Activated T-helper 1 cell treated with anti-CD3 and anti-CD28 coated beads, Interleukin-12 subunit alpha, Interleukin-12 subunit beta, Interleukin-2, Interleukin-4 antibody, amounts not matched to agents 30 ng/mL and 10 ng/mL and 1 ng/mL, durations not matched to agents 14 hours and 24 hours and 36 hours (primary cell): ENCODE data around the gene AMOTL1. TPM values are rescaled to one million over a fixed set of nuclear protein-coding genes. Genes with fewer than 3 reads are reported as not detected.

Experiments used
- DNase-seq: peaks from one replicate; pipeline ENCODE4 v3.0.0; 2021; ENCODE audit warnings: low spot score
- H3K27ac Mint-ChIP-seq: one replicate; pipeline ENCODE4 v1.8.0; 2021; ENCODE audit warnings: mild to moderate bottlenecking, mixed read lengths
- H3K27me3 Mint-ChIP-seq: one replicate; pipeline ENCODE4 v1.8.0; 2022; ENCODE audit warnings: mild to moderate bottlenecking, moderate library complexity, mixed read lengths; ENCODE audit not compliant: insufficient read depth
- H3K36me3 Mint-ChIP-seq: one replicate; pipeline ENCODE4 v1.8.0; 2021; ENCODE audit warnings: low read depth, mixed read lengths
- H3K4me1 Mint-ChIP-seq: one replicate; pipeline ENCODE4 v1.8.0; 2021; ENCODE audit warnings: low read depth, mixed read lengths
- H3K4me3 Mint-ChIP-seq: one replicate; pipeline ENCODE4 v1.8.0; 2021; ENCODE audit warnings: mild to moderate bottlenecking, moderate library complexity, mixed read lengths
- H3K9me3 Mint-ChIP-seq: one replicate; pipeline ENCODE4 v1.8.0; 2021; ENCODE audit warnings: mixed read lengths
- intact Hi-C: fragments of 100-400 bp; cut with micrococcal nuclease; formaldehyde crosslinking; loops from one replicate; pipeline ENCODE4 v1.15.1; 2024
- total RNA-seq: library from RNA; stranded (reverse); gene quantifications from 2 replicates; pipeline ENCODE4 v1.2.3, GENCODE V29; 2022

Gene AMOTL1
- total RNA-seq, 1 donor from 2014 or later = 4.9 TPM

DNA sequence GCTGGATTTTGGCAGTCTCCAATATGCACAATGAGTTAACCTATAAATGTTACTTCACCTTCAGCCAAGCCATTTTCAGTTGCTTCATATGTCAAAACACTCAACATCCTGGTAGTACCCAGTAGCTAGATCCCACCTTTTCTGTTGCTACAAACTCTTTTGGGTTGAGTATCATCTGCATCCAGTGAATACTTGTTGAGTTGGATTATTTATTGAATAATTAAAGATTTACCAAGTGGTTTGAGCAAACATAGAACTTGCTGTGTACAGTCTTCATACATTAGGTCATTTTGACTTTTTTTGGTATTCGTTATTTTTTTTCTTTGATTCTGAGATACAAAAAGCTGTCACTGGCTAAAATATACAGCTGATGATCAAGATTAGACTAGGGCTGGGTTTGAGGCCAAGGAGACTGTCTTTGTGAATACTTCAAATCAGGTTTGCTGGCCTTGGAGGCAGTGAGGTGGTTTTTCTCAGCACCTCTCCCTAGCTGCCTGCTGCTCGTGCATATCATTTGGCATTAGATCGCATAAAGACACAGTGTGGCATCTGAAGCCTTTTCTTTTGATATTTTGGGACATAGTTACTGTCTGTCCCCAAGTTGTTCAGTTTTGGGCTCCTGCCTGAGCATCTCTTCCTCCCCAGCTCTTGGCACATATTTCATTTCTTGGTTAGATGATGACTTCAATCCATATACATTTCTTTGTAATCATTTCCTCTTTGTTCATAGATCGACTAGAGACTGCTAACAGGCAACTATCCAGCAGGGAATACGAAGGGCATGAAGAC lies 62.8 kb downstream of the AMOTL1 start:
- H3K36me3 Mint-ChIP-seq = no peaks in the 10 kb centered on the region
- DNase-seq = no peak
- no peaks in the 10 kb centered on the region for H3K4me1 Mint-ChIP-seq
- H3K27me3 Mint-ChIP-seq = peaks cover 2% of the 10 kb centered on the region
- no peak overlapping the region for H3K27ac Mint-ChIP-seq
- H3K9me3 Mint-ChIP-seq = no peaks in the 10 kb centered on the region
- intact Hi-C loops = no loop called here
- H3K4me3 Mint-ChIP-seq = no peak overlapping the region

DNA sequence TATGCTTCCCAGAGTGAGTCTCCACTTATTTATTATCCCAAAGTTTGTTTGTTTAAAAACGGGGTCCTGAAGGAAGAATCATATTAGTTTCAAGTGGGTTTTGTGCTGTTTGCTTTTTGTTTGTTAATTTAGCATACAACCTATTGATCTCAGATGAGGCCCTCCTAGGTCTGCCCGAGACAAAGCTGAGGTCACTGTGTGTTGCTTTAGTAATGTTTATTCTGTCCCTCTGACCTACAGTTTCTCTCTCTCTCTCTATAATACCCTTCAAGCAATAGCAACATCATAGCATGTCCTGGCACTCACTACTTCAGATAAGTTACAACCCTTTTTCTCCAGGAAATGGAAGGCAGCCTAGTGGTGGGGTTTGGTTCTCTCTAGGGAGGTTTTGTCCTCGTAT lies 63.4 kb downstream of the AMOTL1 start:
- Mint-ChIP-seq H3K4me1 (no peaks in the 10 kb centered on the region), H3K36me3 (no peaks in the 10 kb centered on the region), H3K27me3 (peaks cover 2% of the 10 kb centered on the region), H3K27ac (no peak overlapping the region), H3K4me3 (no peak overlapping the region), H3K9me3 (no peaks in the 10 kb centered on the region)
- intact Hi-C loops = no loop called here
- no peak for DNase-seq

DNA sequence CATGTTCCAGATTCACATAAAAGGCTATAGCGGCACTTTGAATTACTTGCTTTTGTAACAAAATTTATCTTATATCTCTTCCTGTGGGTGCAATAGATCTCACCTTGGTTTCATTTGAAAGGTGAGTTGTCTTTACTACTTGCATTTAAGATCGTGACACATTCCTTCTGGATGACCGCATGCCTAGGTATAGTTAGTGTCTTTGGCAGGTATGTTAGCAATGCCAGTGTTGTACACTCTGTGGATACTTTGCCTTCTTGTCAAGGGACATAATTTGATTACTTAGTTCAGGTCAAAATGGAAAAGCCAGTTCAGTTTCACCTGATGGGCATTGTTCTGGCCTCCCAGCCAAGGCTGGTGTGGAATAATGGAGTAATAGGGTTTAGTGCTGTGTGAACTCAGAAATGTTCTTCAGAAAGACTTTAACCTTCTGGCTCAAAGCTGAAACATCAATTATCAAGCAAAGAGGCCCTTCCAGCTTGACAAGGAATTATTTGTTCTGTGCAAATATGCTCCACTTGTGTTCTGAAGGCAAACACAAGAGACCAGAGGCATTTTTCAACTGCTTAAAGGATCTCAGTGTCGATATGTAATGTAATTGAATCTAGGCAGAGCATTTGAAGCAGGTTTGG lies 64.6 kb downstream of the AMOTL1 start:
- Mint-ChIP-seq H3K4me3 (no peak overlapping the region), H3K36me3 (no peaks in the 10 kb centered on the region), H3K27ac (no peak overlapping the region), H3K9me3 (no peaks in the 10 kb centered on the region), H3K4me1 (no peaks in the 10 kb centered on the region), H3K27me3 (peaks cover 2% of the 10 kb centered on the region)
- intact Hi-C loops = no loop called here
- DNase-seq = no peak

DNA sequence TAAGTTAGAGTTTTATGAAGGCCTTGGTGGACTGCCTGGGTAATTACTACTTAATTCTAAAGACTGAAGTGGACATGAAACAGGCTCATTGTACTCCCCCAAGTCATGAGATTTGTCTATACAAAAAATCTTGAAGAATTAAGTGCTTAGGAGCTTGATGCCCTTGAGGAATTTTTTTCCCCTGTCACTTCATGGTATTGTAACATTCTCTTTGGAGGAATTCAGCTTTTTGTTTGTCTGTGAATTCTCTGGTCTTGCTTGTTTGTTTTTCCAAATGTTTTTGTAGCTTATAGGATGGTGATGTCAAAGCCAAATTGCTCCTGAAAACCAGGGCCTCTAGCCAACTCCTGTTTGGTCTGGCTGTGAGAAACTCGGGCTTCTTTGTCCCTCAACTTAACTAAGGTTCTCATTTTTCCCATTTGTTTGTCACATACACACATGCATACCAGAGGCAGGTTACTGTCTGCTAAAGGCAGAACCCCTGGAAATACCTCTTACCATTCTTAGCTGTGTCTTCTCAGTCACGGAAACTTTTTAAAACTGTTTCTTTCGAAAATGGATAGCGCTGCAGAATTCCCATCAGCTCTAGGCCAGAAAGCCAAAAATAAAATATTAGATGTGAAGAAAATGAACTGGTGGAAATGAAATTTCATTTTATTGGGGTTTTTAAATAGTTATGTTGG lies 66.9 kb downstream of the AMOTL1 start:
- Mint-ChIP-seq H3K9me3 (no peaks in the 10 kb centered on the region), H3K4me1 (no peaks in the 10 kb centered on the region), H3K4me3 (no peak overlapping the region), H3K36me3 (no peaks in the 10 kb centered on the region), H3K27me3 (peaks cover 2% of the 10 kb centered on the region), H3K27ac (no peak overlapping the region)
- DNase-seq = no peak
- intact Hi-C loops = no loop called here

DNA sequence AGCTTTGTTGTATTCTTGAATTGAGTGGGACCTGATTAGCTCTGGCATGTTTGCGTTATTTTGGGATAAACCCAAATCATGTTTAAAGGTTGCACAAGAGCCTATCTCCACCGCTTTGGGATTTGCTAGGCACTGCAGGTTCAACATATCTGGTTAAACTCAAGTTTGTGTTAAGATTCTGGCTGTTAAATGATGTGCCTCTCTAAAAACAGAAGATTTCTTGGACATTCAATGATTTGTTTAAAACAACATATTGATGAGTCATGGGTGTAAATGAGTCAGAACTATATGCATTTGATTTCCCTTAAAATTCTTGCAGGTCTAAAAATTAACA lies 67.4 kb downstream of the AMOTL1 start:
- H3K36me3 Mint-ChIP-seq = no peaks in the 10 kb centered on the region
- no peaks in the 10 kb centered on the region for H3K4me1 Mint-ChIP-seq
- intact Hi-C loops = no loop called here
- no peak for DNase-seq
- H3K9me3 Mint-ChIP-seq = no peaks in the 10 kb centered on the region
- H3K4me3 Mint-ChIP-seq = no peak overlapping the region
- H3K27ac Mint-ChIP-seq = no peak overlapping the region
- peaks cover 2% of the 10 kb centered on the region for H3K27me3 Mint-ChIP-seq

DNA sequence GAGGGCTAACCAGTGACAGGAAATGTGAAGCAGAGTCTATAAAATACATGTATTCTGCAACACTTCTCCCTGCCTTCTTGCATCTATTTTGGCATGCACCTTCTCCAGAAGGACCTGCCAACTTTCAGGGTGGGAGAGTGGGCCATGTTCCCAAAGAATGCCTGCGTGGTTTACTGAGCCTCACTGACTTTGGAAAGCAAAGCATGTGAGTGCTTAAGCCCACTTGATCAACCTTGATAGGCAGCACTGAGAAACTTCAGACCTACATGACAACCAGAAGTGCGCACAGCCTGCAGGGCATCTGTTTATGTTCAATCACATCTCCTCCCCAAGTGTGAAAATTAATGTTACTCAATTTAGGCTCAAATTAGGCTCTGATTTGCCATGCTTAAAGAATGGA lies 69.2 kb downstream of the AMOTL1 start:
- DNase-seq = no peak
- no peak overlapping the region for H3K27ac Mint-ChIP-seq
- no peaks in the 10 kb centered on the region for H3K4me1 Mint-ChIP-seq
- no peak overlapping the region for H3K4me3 Mint-ChIP-seq
- H3K36me3 Mint-ChIP-seq = no peaks in the 10 kb centered on the region
- no peaks in the 10 kb centered on the region for H3K9me3 Mint-ChIP-seq
- H3K27me3 Mint-ChIP-seq = no peaks in the 10 kb centered on the region
- intact Hi-C loops = no loop called here

DNA sequence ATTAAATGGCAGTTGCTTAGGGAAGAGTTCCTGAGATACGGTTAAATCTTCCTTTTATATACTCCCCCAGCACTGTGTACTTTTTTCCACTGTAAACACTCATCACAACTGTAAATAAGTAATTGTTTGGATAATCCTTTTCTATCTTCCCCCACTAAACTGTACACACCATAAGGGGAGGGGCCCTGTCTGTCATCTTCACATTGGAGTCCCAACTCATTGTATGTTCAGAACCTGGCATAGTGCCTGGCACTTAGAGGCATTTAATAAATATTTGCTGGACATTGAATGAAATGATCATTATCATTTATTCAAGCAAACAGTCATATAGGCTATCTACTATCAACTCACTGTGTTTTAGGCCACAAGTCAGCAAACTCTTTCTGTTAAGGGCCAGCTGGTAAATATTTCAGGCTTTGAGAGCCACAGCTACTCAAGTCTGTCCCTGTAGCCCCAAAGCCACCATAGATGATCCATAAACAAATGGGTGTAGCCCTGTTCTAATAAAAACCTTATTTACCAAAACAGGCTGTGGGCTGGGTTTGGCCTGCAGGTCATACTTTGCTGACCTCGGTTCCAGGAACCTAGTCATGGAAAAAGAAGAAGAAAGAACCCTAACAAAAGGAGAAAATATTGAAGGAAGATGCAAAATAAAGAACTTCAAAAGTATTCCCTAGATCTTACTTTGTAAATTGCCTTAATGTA lies 70.0 kb downstream of the AMOTL1 start:
- Mint-ChIP-seq H3K27me3 (peaks cover 3% of the 10 kb centered on the region), H3K9me3 (no peaks in the 10 kb centered on the region), H3K4me1 (no peaks in the 10 kb centered on the region), H3K36me3 (no peaks in the 10 kb centered on the region), H3K4me3 (no peak overlapping the region), H3K27ac (no peak overlapping the region)
- intact Hi-C loops = no loop called here
- DNase-seq = no peak

DNA sequence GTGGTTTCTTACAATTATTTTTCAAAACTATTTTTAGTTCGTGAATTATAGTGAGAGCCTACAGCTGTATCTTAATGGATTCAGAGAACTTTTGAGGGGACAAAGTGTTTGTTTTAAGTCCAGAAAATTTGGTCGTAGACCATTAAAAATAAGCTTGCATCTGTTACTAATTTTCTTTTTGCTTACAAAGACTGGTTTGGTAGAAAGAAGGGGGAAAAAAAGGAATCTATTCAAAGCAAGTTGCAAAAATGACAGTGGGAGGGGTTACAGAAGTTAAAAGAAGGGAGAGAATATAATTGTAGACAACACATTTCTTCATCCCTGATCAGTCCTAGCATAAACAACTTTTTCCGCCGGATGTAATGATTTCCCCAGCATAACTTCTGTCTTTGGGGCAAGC lies 72.1 kb downstream of the AMOTL1 start:
- Mint-ChIP-seq H3K4me1 (no peaks in the 10 kb centered on the region), H3K4me3 (no peak overlapping the region), H3K27me3 (peaks cover 3% of the 10 kb centered on the region), H3K36me3 (no peaks in the 10 kb centered on the region), H3K27ac (no peak overlapping the region), H3K9me3 (no peaks in the 10 kb centered on the region)
- intact Hi-C loops = no loop called here
- no peak for DNase-seq

DNA sequence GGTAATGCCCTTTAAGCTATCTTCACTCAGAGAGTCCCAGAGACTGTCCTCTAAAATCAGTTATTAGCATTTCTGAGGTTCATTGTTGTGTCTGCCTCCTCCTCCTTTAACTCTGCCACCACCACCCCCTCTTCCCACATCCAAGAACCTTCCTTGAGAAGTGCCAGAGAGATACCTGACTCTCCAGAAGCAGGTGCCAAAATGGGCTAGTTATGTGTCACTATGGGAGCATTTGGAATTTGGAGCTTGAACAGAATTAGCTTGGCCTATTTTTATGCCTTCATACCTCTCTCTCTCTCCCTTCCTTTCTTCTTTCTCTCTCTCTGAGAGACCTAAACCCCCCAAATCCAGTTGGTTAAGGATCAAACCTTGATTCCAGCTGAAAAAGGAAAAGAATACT lies 75.9 kb downstream of the AMOTL1 start:
- H3K36me3 Mint-ChIP-seq = no peaks in the 10 kb centered on the region
- intact Hi-C loops = no loop called here
- DNase-seq = no peak
- no peaks in the 10 kb centered on the region for H3K9me3 Mint-ChIP-seq
- no peaks in the 10 kb centered on the region for H3K4me1 Mint-ChIP-seq
- no peak overlapping the region for H3K27ac Mint-ChIP-seq
- no peak overlapping the region for H3K4me3 Mint-ChIP-seq
- H3K27me3 Mint-ChIP-seq = peaks cover 3% of the 10 kb centered on the region

DNA sequence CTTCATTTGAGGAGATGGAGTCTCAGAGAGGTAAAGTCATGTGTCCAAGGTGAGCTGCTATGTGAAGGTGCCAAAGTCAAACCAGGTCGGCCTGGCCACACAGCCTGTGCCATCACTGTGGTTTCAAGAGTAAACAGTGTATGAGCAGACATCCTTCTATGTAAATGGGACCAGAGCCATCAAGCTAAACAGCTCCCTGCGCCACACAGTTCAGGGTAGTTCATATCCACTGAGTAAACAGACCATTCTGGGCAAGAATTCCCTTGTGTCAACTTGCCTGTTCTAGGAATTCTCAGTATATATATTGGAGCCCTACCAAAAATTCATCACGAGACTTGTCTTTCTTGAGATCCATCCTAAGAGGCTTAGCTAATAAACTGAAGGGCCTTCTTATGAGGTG lies 77.5 kb downstream of the AMOTL1 start:
- Mint-ChIP-seq H3K36me3 (no peaks in the 10 kb centered on the region), H3K27me3 (peaks cover 3% of the 10 kb centered on the region), H3K4me1 (no peaks in the 10 kb centered on the region), H3K27ac (no peak overlapping the region), H3K9me3 (no peaks in the 10 kb centered on the region), H3K4me3 (no peak overlapping the region)
- intact Hi-C loops = no loop called here
- no peak for DNase-seq

DNA sequence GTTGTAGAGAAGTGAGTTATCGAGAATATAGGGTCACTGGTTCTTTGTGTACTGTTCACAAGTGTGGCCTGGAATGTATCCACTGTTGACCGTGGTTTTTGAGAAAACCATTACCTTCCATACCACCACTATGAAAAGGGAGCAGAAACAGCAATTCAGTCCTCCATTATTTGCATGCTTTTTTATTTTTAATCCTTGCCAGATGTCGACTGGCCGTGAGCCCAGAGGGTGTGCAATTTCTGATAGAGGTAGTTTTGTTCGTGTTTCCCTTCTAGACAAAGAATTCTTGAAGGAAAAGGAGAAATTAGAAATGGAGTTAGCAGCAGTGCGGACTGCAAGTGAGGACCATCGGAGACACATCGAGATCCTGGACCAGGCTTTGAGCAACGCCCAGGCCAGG lies 81.7 kb downstream of the AMOTL1 start:
- intact Hi-C loops = no loop called here
- H3K9me3 Mint-ChIP-seq = no peaks in the 10 kb centered on the region
- H3K4me1 Mint-ChIP-seq = no peaks in the 10 kb centered on the region
- H3K27me3 Mint-ChIP-seq = no peaks in the 10 kb centered on the region
- H3K4me3 Mint-ChIP-seq = no peak overlapping the region
- H3K36me3 Mint-ChIP-seq = no peaks in the 10 kb centered on the region
- DNase-seq = no peak
- no peak overlapping the region for H3K27ac Mint-ChIP-seq

DNA sequence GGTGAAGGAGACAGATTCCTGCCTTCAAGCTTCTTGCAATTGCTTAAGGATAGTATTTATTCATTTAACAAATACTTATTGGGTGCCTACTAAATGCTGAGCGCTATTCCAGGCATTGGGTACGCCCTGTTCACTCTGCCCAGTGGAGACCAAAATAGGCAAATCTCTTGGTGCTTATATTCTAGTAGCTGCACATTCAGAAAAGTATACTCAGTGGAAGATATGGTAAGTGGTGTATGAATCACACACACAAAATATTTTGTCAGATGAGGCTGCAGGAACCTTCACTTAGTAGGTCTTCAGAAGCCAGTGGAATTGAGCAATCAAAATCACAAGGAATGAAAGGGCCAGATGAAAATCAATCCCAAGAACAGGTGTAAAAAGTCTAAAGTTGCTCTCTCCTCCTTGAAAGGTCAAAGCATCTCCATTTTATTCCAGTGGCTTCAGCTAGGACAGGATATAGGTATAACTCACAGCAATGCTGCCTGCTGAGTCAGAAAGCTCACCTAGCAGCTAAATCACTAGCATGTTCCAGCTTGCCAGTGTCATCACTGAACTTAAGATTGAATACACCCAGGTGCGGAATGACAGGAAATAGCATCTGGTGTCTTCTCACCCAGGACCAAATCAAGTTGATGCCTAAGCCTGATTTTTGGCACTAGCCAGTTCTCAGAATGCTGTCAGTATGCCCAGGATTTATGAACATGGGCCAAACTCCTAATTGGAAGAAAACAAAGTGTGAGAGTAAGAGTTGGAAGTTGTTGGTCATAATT lies 83.9 kb downstream of the AMOTL1 start:
- DNase-seq = no peak
- Mint-ChIP-seq H3K27ac (no peak overlapping the region), H3K4me3 (no peak overlapping the region), H3K36me3 (no peaks in the 10 kb centered on the region), H3K4me1 (no peaks in the 10 kb centered on the region), H3K9me3 (no peaks in the 10 kb centered on the region), H3K27me3 (no peaks in the 10 kb centered on the region)
- intact Hi-C loops = no loop called here
